ENCODE results near the gene GLYATL1B. TPM values are rescaled to one million over a fixed set of nuclear protein-coding genes. Genes with fewer than 3 reads are reported as not detected.

The GLYATL1B gene
- polyA plus RNA-seq, 12 donors = not detected

Other genes with a start within 250 kb of the GLYATL1B start
- 1 to 10 TPM in 8 of 12 donors, under 1 TPM in 2, not detected in 2; 0.74 to 3.4 (median 1.5) TPM for gene GLYATL2, start 241.6 kb upstream of the GLYATL1B start, polyA plus RNA-seq (ENCODE audit: insufficient read length in 12 of 12)
- 1 to 10 TPM in 4 of 12 donors, under 1 TPM in 6, not detected in 2; 0.35 to 1.7 (median 0.74) TPM for gene GLYATL1, start 146.8 kb upstream of the GLYATL1B start, polyA plus RNA-seq (ENCODE audit: insufficient read length in 12 of 12)
- 10 to 100 TPM in 6 of 12 donors, 1 to 10 TPM in 5, not detected in 1; 5.5 to 16.8 (median 10.8) TPM for gene FAM111B, start 20.9 kb downstream of the GLYATL1B start, polyA plus RNA-seq (ENCODE audit: insufficient read length in 12 of 12)
- 10 to 100 TPM in 11 of 12 donors, not detected in 1; 17.1 to 91.4 (median 28.6) TPM for gene FAM111A, start 56.5 kb downstream of the GLYATL1B start, polyA plus RNA-seq (ENCODE audit: insufficient read length in 12 of 12)
- 10 to 100 TPM in 11 of 12 donors, not detected in 1; 15.7 to 82.8 (median 22.6) TPM for gene DTX4, start 85.8 kb downstream of the GLYATL1B start, polyA plus RNA-seq (ENCODE audit: insufficient read length in 12 of 12)
- gene MPEG1, start 126.6 kb downstream of the GLYATL1B start, polyA plus RNA-seq (ENCODE audit: insufficient read length in 12 of 12) = 10 to 100 TPM in 7 of 12 donors, 1 to 10 TPM in 4, not detected in 1; 7.5 to 28.3 (median 10.6) TPM